ENCODE results near the gene CHSY1. TPM values are rescaled to one million over a fixed set of nuclear protein-coding genes. Genes with fewer than 3 reads are reported as not detected.

The CHSY1 gene
- total RNA-seq, 1 experiment from 2014 or later, result 47.0 TPM

DNA sequence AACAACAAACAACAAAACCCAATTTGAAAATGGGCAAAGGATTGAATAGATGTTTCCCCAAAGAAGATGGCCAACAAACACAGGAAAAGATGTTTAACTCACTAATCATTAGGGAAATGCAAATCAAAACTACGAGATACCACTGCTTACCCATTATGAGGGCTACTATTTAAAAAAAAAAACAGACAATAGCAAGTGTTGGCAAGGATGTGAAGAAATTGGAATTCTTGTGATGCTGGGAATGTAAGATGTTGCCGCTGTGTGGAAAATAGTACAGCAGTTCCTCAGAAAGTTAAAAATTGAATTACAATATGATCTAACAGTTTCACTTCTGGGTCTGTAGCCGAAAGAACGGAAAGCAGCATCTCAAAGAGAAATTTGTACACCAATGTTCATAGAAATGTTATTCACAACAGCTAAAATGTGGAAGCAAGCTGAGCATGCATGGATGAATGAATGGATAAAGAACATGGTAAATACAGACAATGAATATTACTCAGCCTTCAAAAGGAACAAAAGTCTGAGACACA, 121.9 kb downstream of the CHSY1 start:
- H3K4me3 ChIP-seq (ENCODE audit: low read depth, low read length, poor library complexity, severe bottlenecking), result no peak overlapping the region
- intact Hi-C loops (cut with micrococcal nuclease; ENCODE audit: unreplicated experiment), result loop anchor here (5.0 kb wide), 1 partner anchor 42 kb away; no protein-coding TSS in a partner anchor
- CTCF ChIA-PET, result no interaction called here
- POLR2A ChIA-PET (ENCODE audit: low non-redundant PET), result no interaction called here
- H3K4me1 ChIP-seq (ENCODE audit: insufficient read depth, low read length, poor library complexity, severe bottlenecking), result peaks cover 41% of the 10 kb centered on the region
- H3K9me3 ChIP-seq (ENCODE audit: low read depth, low read length, poor library complexity, severe bottlenecking), result peaks cover 7% of the 10 kb centered on the region
- TF ChIP-seq, protein P1, sequence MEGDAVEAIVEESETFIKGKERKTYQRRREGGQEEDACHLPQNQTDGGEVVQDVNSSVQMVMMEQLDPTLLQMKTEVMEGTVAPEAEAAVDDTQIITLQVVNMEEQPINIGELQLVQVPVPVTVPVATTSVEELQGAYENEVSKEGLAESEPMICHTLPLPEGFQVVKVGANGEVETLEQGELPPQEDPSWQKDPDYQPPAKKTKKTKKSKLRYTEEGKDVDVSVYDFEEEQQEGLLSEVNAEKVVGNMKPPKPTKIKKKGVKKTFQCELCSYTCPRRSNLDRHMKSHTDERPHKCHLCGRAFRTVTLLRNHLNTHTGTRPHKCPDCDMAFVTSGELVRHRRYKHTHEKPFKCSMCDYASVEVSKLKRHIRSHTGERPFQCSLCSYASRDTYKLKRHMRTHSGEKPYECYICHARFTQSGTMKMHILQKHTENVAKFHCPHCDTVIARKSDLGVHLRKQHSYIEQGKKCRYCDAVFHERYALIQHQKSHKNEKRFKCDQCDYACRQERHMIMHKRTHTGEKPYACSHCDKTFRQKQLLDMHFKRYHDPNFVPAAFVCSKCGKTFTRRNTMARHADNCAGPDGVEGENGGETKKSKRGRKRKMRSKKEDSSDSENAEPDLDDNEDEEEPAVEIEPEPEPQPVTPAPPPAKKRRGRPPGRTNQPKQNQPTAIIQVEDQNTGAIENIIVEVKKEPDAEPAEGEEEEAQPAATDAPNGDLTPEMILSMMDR (conservative IDR thresholded peaks at IDR 0.05; ENCODE audit: low read depth, low read length), result no peak
- TF ChIP-seq EZH2 (IDR thresholded peaks at IDR 0.05; ENCODE audit: borderline replicate concordance, low read depth, low read length, poor library complexity, severe bottlenecking), result no peak
- H3K27me3 ChIP-seq (replicated peaks; ENCODE audit: insufficient read depth, low read depth, low read length, poor library complexity), result no peaks in the 10 kb centered on the region
- H3K27ac ChIP-seq (ENCODE audit: low read depth, low read length, poor library complexity, severe bottlenecking), result no peak overlapping the region
- no peak for DNase-seq (ENCODE audit: low spot score)
- BruUV-seq (replicated peaks), result no TSS peak
- no peaks in the 10 kb centered on the region for H3K36me3 ChIP-seq (ENCODE audit: insufficient read depth, low read length, poor library complexity, severe bottlenecking)

DNA sequence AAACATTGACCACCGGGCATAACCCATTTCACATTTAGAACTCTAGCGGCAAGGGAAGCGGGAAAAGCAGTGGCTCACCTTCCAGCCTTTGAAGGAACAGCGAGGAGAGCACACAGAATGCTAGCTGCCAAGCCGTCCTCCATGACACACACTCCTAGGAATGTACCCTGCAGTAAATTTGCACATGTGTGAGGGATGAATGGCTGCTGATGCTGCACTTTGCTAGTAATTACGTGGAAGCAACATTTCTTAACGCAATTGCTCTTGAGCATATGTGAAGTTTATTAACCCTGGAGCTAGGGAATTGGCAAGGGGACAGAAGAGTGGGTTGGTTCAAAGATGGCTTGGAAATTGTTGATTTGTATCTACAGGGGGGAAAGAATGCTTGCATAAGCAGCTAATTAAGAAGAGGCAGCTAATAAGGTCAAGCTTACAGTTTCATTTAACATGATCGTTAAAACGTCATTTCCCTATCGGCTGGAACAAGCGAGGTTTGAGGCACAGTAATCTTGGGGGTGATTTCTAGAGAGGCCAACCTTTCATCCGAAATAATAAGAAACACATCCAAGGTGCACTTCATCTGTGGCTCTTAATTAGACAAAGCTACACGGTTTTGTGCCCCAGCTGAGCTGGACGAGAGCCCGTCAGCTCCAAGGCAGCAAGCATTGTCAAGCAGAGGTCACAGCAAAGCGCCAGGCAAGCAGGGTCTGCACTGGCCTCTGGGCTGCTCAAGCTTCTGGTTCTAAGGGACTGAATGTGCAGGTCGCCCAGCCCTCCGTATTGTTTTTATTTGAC, 123.4 kb downstream of the CHSY1 start:
- no peak overlapping the region for H3K4me3 ChIP-seq (ENCODE audit: low read depth, low read length, poor library complexity, severe bottlenecking)
- ChIA-PET POLR2A (ENCODE audit: low non-redundant PET) (interaction anchor here (0.6 kb wide), 1 partner anchor 124 kb away, joined by 4 read pairs; no protein-coding TSS in a partner anchor), CTCF (interaction anchor here (0.6 to 1.2 kb wide), 2 partner anchors 24 to 130 kb away, joined by 4 to 5 read pairs; no protein-coding TSS in a partner anchor)

GRCh38 chr15:101127506-101128076, 124.3 kb downstream of the CHSY1 start:
- peak; percentile 96 for DNase-seq (ENCODE audit: low spot score)
- no TSS peak for BruUV-seq (replicated peaks)
- Histone ChIP-seq H3K27ac (ENCODE audit: low read depth, low read length, poor library complexity, severe bottlenecking) (peak overlapping the region; percentile 96), H3K4me1 (ENCODE audit: insufficient read depth, low read length, poor library complexity, severe bottlenecking) (peaks cover 42% of the 10 kb centered on the region), H3K36me3 (ENCODE audit: insufficient read depth, low read length, poor library complexity, severe bottlenecking) (no peaks in the 10 kb centered on the region), H3K9me3 (ENCODE audit: low read depth, low read length, poor library complexity, severe bottlenecking) (no peaks in the 10 kb centered on the region), H3K4me3 (ENCODE audit: low read depth, low read length, poor library complexity, severe bottlenecking) (peak overlapping the region; percentile 7), H3K27me3 (replicated peaks; ENCODE audit: insufficient read depth, low read depth, low read length, poor library complexity) (no peaks in the 10 kb centered on the region)
- ChIA-PET POLR2A (ENCODE audit: low non-redundant PET) (interaction anchor here (0.6 kb wide), 1 partner anchor 125 kb away, joined by 4 read pairs; no protein-coding TSS in a partner anchor), CTCF (interaction anchor here (0.6 to 1.2 kb wide), 2 partner anchors 25 to 120 kb away, joined by 3 to 5 read pairs; no protein-coding TSS in a partner anchor)
- TF ChIP-seq, protein P1 (conservative IDR thresholded peaks at IDR 0.05; ENCODE audit: low read depth, low read length), result no peak
- intact Hi-C loops (cut with micrococcal nuclease; ENCODE audit: unreplicated experiment), result loop anchor here (2.0 to 5.0 kb wide), 2 partner anchors 29 to 45 kb away; no protein-coding TSS in a partner anchor

More for the DNA sequence above, 123.4 kb downstream of the CHSY1 start:
- Histone ChIP-seq H3K27me3 (replicated peaks; ENCODE audit: insufficient read depth, low read depth, low read length, poor library complexity) (no peaks in the 10 kb centered on the region), H3K36me3 (ENCODE audit: insufficient read depth, low read length, poor library complexity, severe bottlenecking) (no peaks in the 10 kb centered on the region), H3K4me1 (ENCODE audit: insufficient read depth, low read length, poor library complexity, severe bottlenecking) (peaks cover 42% of the 10 kb centered on the region), H3K27ac (ENCODE audit: low read depth, low read length, poor library complexity, severe bottlenecking) (peak overlapping the region; percentile 96), H3K9me3 (ENCODE audit: low read depth, low read length, poor library complexity, severe bottlenecking) (no peaks in the 10 kb centered on the region)
- intact Hi-C loops (cut with micrococcal nuclease; ENCODE audit: unreplicated experiment), result loop anchor here (5.0 kb wide), 1 partner anchor 44 kb away; no protein-coding TSS in a partner anchor
- BruUV-seq (replicated peaks), result no TSS peak
- DNase-seq (ENCODE audit: low spot score), result peak; percentile 92
- no peak for TF ChIP-seq EZH2 (IDR thresholded peaks at IDR 0.05; ENCODE audit: borderline replicate concordance, low read depth, low read length, poor library complexity, severe bottlenecking)
- TF ChIP-seq, protein P1 (conservative IDR thresholded peaks at IDR 0.05; ENCODE audit: low read depth, low read length), result no peak
